B cell (primary cell): ENCODE results near the gene RERE.

Experiments used
- EZH2 ChIP-seq: IDR thresholded peaks from 2 replicates; pipeline ENCODE4 v1.6.1; 2012; ENCODE audit warnings: borderline replicate concordance, low read depth, mild to moderate bottlenecking, moderate library complexity, low read length; ENCODE audit not compliant: insufficient read depth, poor library complexity, severe bottlenecking
- TF ChIP-seq, protein P1 (sequence below): fragments of 200-600 bp; IDR thresholded peaks from one replicate; pipeline ENCODE4 v1.8.0; 2022; ENCODE audit warnings: antibody characterized with exemption, mild to moderate bottlenecking

DNA sequence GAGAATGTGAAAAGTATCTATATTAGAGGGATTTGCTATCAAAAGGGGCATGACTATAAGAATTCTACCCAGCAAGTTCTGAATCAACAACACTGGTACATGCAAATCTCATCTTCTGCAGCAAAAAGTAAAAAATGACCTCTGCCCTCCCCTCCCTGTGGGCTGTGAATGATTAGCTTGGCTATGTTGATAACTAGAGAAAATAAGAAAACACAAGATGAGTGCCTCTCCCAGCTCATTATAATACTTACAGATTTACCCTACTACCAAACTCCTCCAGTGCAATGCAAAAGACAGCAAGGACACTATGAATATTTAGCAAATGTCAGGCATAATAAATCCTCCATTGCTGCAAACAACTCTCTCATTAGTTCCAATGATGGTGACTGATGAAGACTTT lies 397.1 kb downstream of the RERE start:
- no peak for TF ChIP-seq EZH2
- TF ChIP-seq, protein P1, sequence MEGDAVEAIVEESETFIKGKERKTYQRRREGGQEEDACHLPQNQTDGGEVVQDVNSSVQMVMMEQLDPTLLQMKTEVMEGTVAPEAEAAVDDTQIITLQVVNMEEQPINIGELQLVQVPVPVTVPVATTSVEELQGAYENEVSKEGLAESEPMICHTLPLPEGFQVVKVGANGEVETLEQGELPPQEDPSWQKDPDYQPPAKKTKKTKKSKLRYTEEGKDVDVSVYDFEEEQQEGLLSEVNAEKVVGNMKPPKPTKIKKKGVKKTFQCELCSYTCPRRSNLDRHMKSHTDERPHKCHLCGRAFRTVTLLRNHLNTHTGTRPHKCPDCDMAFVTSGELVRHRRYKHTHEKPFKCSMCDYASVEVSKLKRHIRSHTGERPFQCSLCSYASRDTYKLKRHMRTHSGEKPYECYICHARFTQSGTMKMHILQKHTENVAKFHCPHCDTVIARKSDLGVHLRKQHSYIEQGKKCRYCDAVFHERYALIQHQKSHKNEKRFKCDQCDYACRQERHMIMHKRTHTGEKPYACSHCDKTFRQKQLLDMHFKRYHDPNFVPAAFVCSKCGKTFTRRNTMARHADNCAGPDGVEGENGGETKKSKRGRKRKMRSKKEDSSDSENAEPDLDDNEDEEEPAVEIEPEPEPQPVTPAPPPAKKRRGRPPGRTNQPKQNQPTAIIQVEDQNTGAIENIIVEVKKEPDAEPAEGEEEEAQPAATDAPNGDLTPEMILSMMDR: no peak
